Natural killer cell (primary cell): ENCODE measurements around the gene KDM3A. TPM values are rescaled to one million over a fixed set of nuclear protein-coding genes. Genes with fewer than 3 reads are reported as not detected.

Experiments used
- ATAC-seq, 3 donors: fragments of 150-1000 bp in 2 of 3; fragments of 200-7000 bp in 1 of 3; cut with Tn5 transposase; 1 replicate in 1 of 3; 2 replicates in 2 of 3; pipeline ENCODE4 v1.10.0; 2021; ENCODE audit warnings: mild to moderate bottlenecking in 2 of 3, moderate library complexity in 2 of 3
- DNase-seq, 2 donors: peaks; one replicate each; pipeline versions ENCODE4 v3.0.0 to v3.0.0-alpha.2; 2013 to 2021; ENCODE audit warnings: mixed read lengths in 1 of 2
- H3K27ac ChIP-seq: one replicate; pipeline ENCODE4 v1.5.1; 2013; ENCODE audit warnings: mild to moderate bottlenecking, low read length
- H3K27me3 ChIP-seq: one replicate; pipeline ENCODE4 v1.6.1; 2013; ENCODE audit warnings: low read length; ENCODE audit not compliant: control insufficient read depth, insufficient read depth
- H3K36me3 ChIP-seq: one replicate; pipeline ENCODE4 v1.6.1; 2013; ENCODE audit warnings: low read length; ENCODE audit not compliant: control insufficient read depth, insufficient read depth
- H3K4me1 ChIP-seq: one replicate; pipeline ENCODE4 v1.6.1; 2013; ENCODE audit warnings: low read length; ENCODE audit not compliant: control insufficient read depth, insufficient read depth
- H3K4me3 ChIP-seq: one replicate; pipeline ENCODE4 v1.5.1; 2013; ENCODE audit warnings: low read length
- H3K9me3 ChIP-seq: one replicate; pipeline ENCODE4 v1.6.1; 2013; ENCODE audit warnings: low read length; ENCODE audit not compliant: control insufficient read depth, insufficient read depth
- H3K27ac Mint-ChIP-seq, 2 donors: one replicate each; pipeline ENCODE4 v1.8.0; 2022; ENCODE audit warnings: mild to moderate bottlenecking in 2 of 2, mixed read lengths in 2 of 2, moderate library complexity in 1 of 2
- H3K27me3 Mint-ChIP-seq, 2 donors: one replicate each; pipeline ENCODE4 v1.8.0; 2022; ENCODE audit warnings: low read depth in 2 of 2, mixed read lengths in 2 of 2
- H3K36me3 Mint-ChIP-seq: one replicate; pipeline ENCODE4 v1.8.0; 2022; ENCODE audit warnings: mixed read lengths
- H3K4me1 Mint-ChIP-seq, 2 donors: one replicate each; pipeline ENCODE4 v1.8.0; 2022; ENCODE audit warnings: mixed read lengths in 2 of 2
- H3K4me3 Mint-ChIP-seq: one replicate; pipeline ENCODE4 v1.8.0; 2022; ENCODE audit warnings: mild to moderate bottlenecking, moderate library complexity, mixed read lengths
- H3K9me3 Mint-ChIP-seq, 2 donors: one replicate each; pipeline ENCODE4 v1.8.0; 2022; ENCODE audit warnings: mixed read lengths in 2 of 2
- CTCF ChIP-seq: fragments of 200-600 bp; IDR thresholded peaks from one replicate; pipeline ENCODE4 v1.8.0; 2022; ENCODE audit warnings: antibody characterized with exemption
- WGBS: methylation state at CpG from one replicate; pipeline ENCODE4 v1.1.7; 2013; ENCODE audit warnings: missing lambda C conversion rate; ENCODE audit not compliant: insufficient coverage; 5-methylcytosine and 5-hydroxymethylcytosine counted together
- intact Hi-C: fragments of 100-400 bp; cut with micrococcal nuclease; formaldehyde crosslinking; loops from one replicate; pipeline ENCODE4 v1.14.2; 2022
- total RNA-seq, 4 donors: library from RNA; stranded (reverse); fragments of 120-200 nt in 1 of 4; gene quantifications; one replicate each; pipeline versions ENCODE4 v1.2.3 to v1.2.4, GENCODE V29; 2013 to 2022

Gene KDM3A
- total RNA-seq, 3 donors from 2014 or later (not counting 1 experiment from before 2014, with no cell fraction given), result 172 to 195 (median 188) TPM

GRCh38 chr2:86485802-86486201, 44.6 kb downstream of the KDM3A start:
- Histone ChIP-seq H3K27ac (no peak overlapping the region), H3K9me3 (no peaks in the 10 kb centered on the region), H3K4me3 (no peak overlapping the region), H3K4me1 (no peaks in the 10 kb centered on the region), H3K27me3 (no peaks in the 10 kb centered on the region), H3K36me3 (peaks cover 100% of the 10 kb centered on the region)
- no peak for ATAC-seq
- Mint-ChIP-seq H3K4me1 (peaks cover 7 to 16% of the 10 kb centered on the region in 2 donors), H3K27ac (peak overlapping the region in 1 of 2 donors; percentile 68), H3K36me3 (peaks cover 56% of the 10 kb centered on the region), H3K4me3 (no peak overlapping the region), H3K9me3 (no peaks in the 10 kb centered on the region), H3K27me3 (no peaks in the 10 kb centered on the region)
- no peak for DNase-seq
- TF ChIP-seq CTCF, result no peak
- intact Hi-C loops, result no loop called here
- WGBS, result 100% methylated on average over 1 of the region's 3 CpGs

- intact Hi-C loops, result no loop called here
- no peaks in the 10 kb centered on the region for H3K27me3 ChIP-seq
- peak in 1 of 2 donors; percentile 28 for DNase-seq
- Mint-ChIP-seq H3K27ac (peak overlapping the region in 1 of 2 donors; percentile 65), H3K9me3 (no peaks in the 10 kb centered on the region), H3K27me3 (no peaks in the 10 kb centered on the region), H3K36me3 (peaks cover 62% of the 10 kb centered on the region), H3K4me1 (peaks cover 4 to 21% of the 10 kb centered on the region in 2 donors), H3K4me3 (no peak overlapping the region)
- no peak for ATAC-seq
- H3K4me3 ChIP-seq, result no peak overlapping the region
- H3K36me3 ChIP-seq, result peaks cover 100% of the 10 kb centered on the region
- TF ChIP-seq CTCF, result no peak
- H3K9me3 ChIP-seq, result no peaks in the 10 kb centered on the region
- 100% methylated on average over 2 of the region's 2 CpGs for WGBS
- H3K4me1 ChIP-seq, result no peaks in the 10 kb centered on the region
- H3K27ac ChIP-seq, result no peak overlapping the region
Measured at GRCh38 chr2:86487062-86487461, 45.9 kb downstream of the KDM3A start.

- TF ChIP-seq CTCF, result no peak
- Mint-ChIP-seq H3K9me3 (no peaks in the 10 kb centered on the region), H3K27me3 (no peaks in the 10 kb centered on the region), H3K4me3 (no peak overlapping the region), H3K36me3 (peaks cover 52% of the 10 kb centered on the region), H3K27ac (peak overlapping the region; percentile 10 to 59), H3K4me1 (peaks cover 4 to 19% of the 10 kb centered on the region in 2 donors)
- Histone ChIP-seq H3K4me1 (no peaks in the 10 kb centered on the region), H3K4me3 (no peak overlapping the region), H3K9me3 (no peaks in the 10 kb centered on the region), H3K36me3 (peaks cover 98% of the 10 kb centered on the region), H3K27me3 (no peaks in the 10 kb centered on the region), H3K27ac (no peak overlapping the region)
- no peak for DNase-seq
- intact Hi-C loops, result no loop called here
- WGBS, result 98% methylated on average over 5 of the region's 7 CpGs
- ATAC-seq, result no peak
Measured at GRCh38 chr2:86488561-86489250, 47.5 kb downstream of the KDM3A start.

GRCh38 chr2:86489542-86489941, 48.4 kb downstream of the KDM3A start:
- DNase-seq, result no peak
- H3K4me3 ChIP-seq, result no peak overlapping the region
- H3K9me3 ChIP-seq, result no peaks in the 10 kb centered on the region
- no peaks in the 10 kb centered on the region for H3K9me3 Mint-ChIP-seq
- H3K4me1 Mint-ChIP-seq, result peaks cover 8 to 17% of the 10 kb centered on the region in 2 donors
- peaks cover 43% of the 10 kb centered on the region for H3K36me3 Mint-ChIP-seq
- no peaks in the 10 kb centered on the region for H3K27me3 ChIP-seq
- H3K4me3 Mint-ChIP-seq, result no peak overlapping the region
- WGBS, result 98% methylated on average over 3 of the region's 3 CpGs
- ATAC-seq, result no peak
- H3K27me3 Mint-ChIP-seq, result no peaks in the 10 kb centered on the region
- no peak overlapping the region for H3K27ac ChIP-seq
- H3K27ac Mint-ChIP-seq, result peak overlapping the region; percentile 10 to 59
- H3K36me3 ChIP-seq, result peaks cover 91% of the 10 kb centered on the region
- intact Hi-C loops, result no loop called here
- TF ChIP-seq CTCF, result no peak
- H3K4me1 ChIP-seq, result no peaks in the 10 kb centered on the region
